Measurements from ENCODE around the gene USP27X.

USP27X gene

DNA sequence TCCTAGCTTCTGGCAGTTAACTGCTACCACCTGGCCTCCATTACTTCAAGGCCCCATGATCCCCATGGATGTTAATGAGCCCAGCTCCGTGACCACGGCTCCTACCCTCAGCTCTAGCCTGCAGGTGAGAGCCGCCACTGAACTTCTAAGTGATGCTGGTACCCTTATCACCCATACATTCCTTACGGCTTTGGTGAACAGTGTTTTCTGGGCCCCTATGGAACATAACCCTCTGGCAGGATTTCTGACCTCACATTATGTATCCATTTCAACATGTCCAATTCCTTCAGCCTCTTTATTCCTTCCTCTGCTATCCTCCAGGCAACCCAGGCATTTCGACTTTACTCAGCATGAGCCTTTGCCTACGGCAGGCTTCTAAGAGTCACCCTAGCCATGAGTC lies 25.6 kb upstream of the USP27X start:
- Histone ChIP-seq H3F3A (ENCODE audit: low read depth) (no peaks in the 10 kb centered on the region), H3K9ac (ENCODE audit: low read depth, low read length, poor library complexity, severe bottlenecking) (no peak overlapping the region), H3K9me2 (replicated peaks; ENCODE audit: low read depth, low read length) (no peaks in the 10 kb centered on the region), H3K4me2 (ENCODE audit: low read depth, low read length, poor library complexity, severe bottlenecking) (no peak overlapping the region), H3K9me3 (ENCODE audit: insufficient read depth, low read depth, low read length) (no peaks in the 10 kb centered on the region), H3K79me2 (ENCODE audit: insufficient read depth, low read length) (no peaks in the 10 kb centered on the region), H4K20me1 (ENCODE audit: insufficient read depth, low read length, poor library complexity, severe bottlenecking) (no peaks in the 10 kb centered on the region), H3K36me3 (ENCODE audit: insufficient read depth, low read length) (no peaks in the 10 kb centered on the region), H3K4me3 (ENCODE audit: low read length, poor library complexity, severe bottlenecking) (no peak overlapping the region), H3K4me1 (ENCODE audit: insufficient read depth, low read length, poor library complexity, severe bottlenecking) (no peaks in the 10 kb centered on the region), H2AFZ (ENCODE audit: low read length) (no peak overlapping the region), H3K27me3 (ENCODE audit: insufficient read depth, low read length, poor library complexity, severe bottlenecking) (no peaks in the 10 kb centered on the region)
- TF ChIP-seq EZH2phosphoT487 (IDR thresholded peaks at IDR 0.05; ENCODE audit: borderline replicate concordance), result no peak
- TF ChIP-seq, protein P1, sequence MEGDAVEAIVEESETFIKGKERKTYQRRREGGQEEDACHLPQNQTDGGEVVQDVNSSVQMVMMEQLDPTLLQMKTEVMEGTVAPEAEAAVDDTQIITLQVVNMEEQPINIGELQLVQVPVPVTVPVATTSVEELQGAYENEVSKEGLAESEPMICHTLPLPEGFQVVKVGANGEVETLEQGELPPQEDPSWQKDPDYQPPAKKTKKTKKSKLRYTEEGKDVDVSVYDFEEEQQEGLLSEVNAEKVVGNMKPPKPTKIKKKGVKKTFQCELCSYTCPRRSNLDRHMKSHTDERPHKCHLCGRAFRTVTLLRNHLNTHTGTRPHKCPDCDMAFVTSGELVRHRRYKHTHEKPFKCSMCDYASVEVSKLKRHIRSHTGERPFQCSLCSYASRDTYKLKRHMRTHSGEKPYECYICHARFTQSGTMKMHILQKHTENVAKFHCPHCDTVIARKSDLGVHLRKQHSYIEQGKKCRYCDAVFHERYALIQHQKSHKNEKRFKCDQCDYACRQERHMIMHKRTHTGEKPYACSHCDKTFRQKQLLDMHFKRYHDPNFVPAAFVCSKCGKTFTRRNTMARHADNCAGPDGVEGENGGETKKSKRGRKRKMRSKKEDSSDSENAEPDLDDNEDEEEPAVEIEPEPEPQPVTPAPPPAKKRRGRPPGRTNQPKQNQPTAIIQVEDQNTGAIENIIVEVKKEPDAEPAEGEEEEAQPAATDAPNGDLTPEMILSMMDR (conservative IDR thresholded peaks at IDR 0.05; ENCODE audit: low read length), result no peak

DNA sequence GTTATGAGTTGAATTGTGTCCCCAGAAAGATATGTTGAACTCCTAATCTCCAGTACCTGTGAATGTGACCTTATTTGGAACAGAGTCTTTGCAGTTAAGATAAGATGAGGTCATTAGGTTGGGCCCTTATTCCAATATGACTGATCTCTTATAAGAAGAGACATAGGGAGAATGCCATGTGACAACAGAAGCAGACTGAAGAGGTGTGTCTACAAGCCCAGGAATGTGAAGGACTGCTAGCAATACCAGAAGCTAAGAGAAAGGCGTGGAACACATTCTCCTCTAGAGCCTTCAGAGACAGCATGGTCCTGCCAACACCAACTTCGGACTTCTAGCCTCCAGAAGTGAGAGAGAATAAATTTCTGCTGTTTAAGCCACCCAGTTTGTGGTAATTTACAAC lies 22.5 kb upstream of the USP27X start:
- Histone ChIP-seq H3K4me3 (ENCODE audit: low read length, poor library complexity, severe bottlenecking) (no peak overlapping the region), H3K9me2 (replicated peaks; ENCODE audit: low read depth, low read length) (no peaks in the 10 kb centered on the region), H3K36me3 (ENCODE audit: insufficient read depth, low read length) (no peaks in the 10 kb centered on the region), H3F3A (ENCODE audit: low read depth) (no peaks in the 10 kb centered on the region), H4K20me1 (ENCODE audit: insufficient read depth, low read length, poor library complexity, severe bottlenecking) (no peaks in the 10 kb centered on the region), H2AFZ (ENCODE audit: low read length) (no peak overlapping the region), H3K4me2 (ENCODE audit: low read depth, low read length, poor library complexity, severe bottlenecking) (no peak overlapping the region), H3K27me3 (ENCODE audit: insufficient read depth, low read length, poor library complexity, severe bottlenecking) (no peaks in the 10 kb centered on the region), H3K9me3 (ENCODE audit: insufficient read depth, low read depth, low read length) (no peaks in the 10 kb centered on the region), H3K79me2 (ENCODE audit: insufficient read depth, low read length) (no peaks in the 10 kb centered on the region), H3K9ac (ENCODE audit: low read depth, low read length, poor library complexity, severe bottlenecking) (no peak overlapping the region), H3K4me1 (ENCODE audit: insufficient read depth, low read length, poor library complexity, severe bottlenecking) (no peaks in the 10 kb centered on the region)
- TF ChIP-seq, protein P1 (conservative IDR thresholded peaks at IDR 0.05; ENCODE audit: low read length), result no peak
- TF ChIP-seq EZH2phosphoT487 (IDR thresholded peaks at IDR 0.05; ENCODE audit: borderline replicate concordance), result no peak

DNA sequence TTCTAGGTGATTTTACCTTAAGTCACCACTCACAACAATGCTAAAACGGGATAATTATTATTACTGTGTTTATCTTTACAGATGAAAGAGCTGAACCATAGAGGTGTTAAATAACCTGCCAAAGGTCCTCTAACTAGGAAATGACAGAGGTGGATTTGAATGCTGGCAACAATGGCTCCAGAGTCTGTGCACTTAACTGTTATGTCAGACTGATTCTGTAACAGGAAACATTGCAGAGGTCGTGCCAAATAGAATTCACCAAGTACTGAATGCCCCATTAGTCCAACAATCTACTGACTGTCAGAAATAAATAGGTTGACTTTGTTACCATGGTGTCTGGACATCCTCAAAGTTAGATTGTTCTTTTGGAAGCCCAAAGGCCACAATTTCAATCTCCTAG lies 20.9 kb upstream of the USP27X start:
- H3K9me3 ChIP-seq (ENCODE audit: insufficient read depth, low read depth, low read length), result no peaks in the 10 kb centered on the region
- no peaks in the 10 kb centered on the region for H3K79me2 ChIP-seq (ENCODE audit: insufficient read depth, low read length)
- no peaks in the 10 kb centered on the region for H4K20me1 ChIP-seq (ENCODE audit: insufficient read depth, low read length, poor library complexity, severe bottlenecking)
- H3K4me2 ChIP-seq (ENCODE audit: low read depth, low read length, poor library complexity, severe bottlenecking), result no peak overlapping the region
- H3K27me3 ChIP-seq (ENCODE audit: insufficient read depth, low read length, poor library complexity, severe bottlenecking), result no peaks in the 10 kb centered on the region
- H3K4me3 ChIP-seq (ENCODE audit: low read length, poor library complexity, severe bottlenecking), result no peak overlapping the region
- no peaks in the 10 kb centered on the region for H3K9me2 ChIP-seq (replicated peaks; ENCODE audit: low read depth, low read length)
- H3K4me1 ChIP-seq (ENCODE audit: insufficient read depth, low read length, poor library complexity, severe bottlenecking), result no peaks in the 10 kb centered on the region
- no peaks in the 10 kb centered on the region for H3F3A ChIP-seq (ENCODE audit: low read depth)
- TF ChIP-seq EZH2phosphoT487 (IDR thresholded peaks at IDR 0.05; ENCODE audit: borderline replicate concordance), result no peak
- TF ChIP-seq, protein P1 (conservative IDR thresholded peaks at IDR 0.05; ENCODE audit: low read length), result no peak
- no peak overlapping the region for H3K9ac ChIP-seq (ENCODE audit: low read depth, low read length, poor library complexity, severe bottlenecking)
- no peak overlapping the region for H2AFZ ChIP-seq (ENCODE audit: low read length)
- H3K36me3 ChIP-seq (ENCODE audit: insufficient read depth, low read length), result no peaks in the 10 kb centered on the region
